GM12865 (cell line): Measurements from ENCODE around the gene OGFOD3.
A peak's percentile ranks its signal among the peaks of the same experiment; 100 is the strongest.

Experiments
- DNase-seq: peaks from one replicate; pipeline ENCODE4 v3.0.0; 2010; ENCODE audit warnings: low read depth
- H3K4me3 ChIP-seq: 2 replicates; pipeline ENCODE4 v1.5.1; 2011; ENCODE audit warnings: mild to moderate bottlenecking, low read depth, low read length, control low read depth
- TF ChIP-seq, protein P1 (sequence below): IDR thresholded peaks from 2 replicates; pipeline ENCODE4 v1.5.1; 2011; ENCODE audit warnings: low read length, control low read depth, low read depth, inconsistent platforms; ENCODE audit not compliant: insufficient read depth; ENCODE audit errors: missing control alignments

The OGFOD3 gene

DNA sequence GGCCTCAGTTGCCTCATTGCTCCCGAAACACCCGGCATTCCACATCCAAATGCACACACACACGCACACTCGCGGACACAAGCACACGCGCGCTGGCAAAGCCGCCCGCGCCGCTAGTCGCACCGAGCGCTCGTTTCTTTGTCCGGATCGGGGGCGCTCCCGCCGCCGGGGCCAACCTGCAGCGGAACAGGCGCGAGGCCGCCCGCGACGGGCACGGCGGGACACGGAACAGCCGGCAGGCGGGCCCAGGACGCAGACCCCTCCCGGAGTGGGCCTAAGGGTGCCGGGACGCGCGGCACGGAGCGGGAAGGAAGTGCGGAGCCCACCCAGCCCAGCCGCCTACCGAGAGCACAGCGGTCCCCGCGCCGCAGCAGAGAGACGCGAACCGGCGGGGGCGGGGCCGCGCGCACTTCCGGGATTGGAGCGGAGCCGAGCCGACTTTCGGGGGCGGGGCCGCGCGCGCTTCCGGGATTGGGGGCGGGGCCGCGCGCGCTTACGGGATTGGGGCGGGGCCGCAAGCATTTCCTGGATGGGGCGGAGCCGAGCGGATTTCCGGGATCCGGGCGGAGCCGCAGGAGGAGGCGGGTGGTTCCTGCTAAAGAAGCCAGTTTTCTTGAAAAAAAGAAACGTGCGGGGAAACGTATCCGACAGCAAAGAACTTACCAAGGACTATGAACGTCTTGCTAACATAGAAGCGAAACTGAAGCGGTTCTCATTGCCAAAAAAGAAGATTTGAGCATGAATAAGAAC, 32.1 kb upstream of the OGFOD3 start, which contains the start of gene CYBC1:
CYBC1 (minus strand) TSS at position 396 of the 750 bp plus-strand sequence. CDS start 1,498 bp downstream, outside the sequence.
- H3K4me3 ChIP-seq = peak within 1 kb of the TSS; percentile 88
- DNase-seq = peak; percentile 97
- TF ChIP-seq, protein P1, sequence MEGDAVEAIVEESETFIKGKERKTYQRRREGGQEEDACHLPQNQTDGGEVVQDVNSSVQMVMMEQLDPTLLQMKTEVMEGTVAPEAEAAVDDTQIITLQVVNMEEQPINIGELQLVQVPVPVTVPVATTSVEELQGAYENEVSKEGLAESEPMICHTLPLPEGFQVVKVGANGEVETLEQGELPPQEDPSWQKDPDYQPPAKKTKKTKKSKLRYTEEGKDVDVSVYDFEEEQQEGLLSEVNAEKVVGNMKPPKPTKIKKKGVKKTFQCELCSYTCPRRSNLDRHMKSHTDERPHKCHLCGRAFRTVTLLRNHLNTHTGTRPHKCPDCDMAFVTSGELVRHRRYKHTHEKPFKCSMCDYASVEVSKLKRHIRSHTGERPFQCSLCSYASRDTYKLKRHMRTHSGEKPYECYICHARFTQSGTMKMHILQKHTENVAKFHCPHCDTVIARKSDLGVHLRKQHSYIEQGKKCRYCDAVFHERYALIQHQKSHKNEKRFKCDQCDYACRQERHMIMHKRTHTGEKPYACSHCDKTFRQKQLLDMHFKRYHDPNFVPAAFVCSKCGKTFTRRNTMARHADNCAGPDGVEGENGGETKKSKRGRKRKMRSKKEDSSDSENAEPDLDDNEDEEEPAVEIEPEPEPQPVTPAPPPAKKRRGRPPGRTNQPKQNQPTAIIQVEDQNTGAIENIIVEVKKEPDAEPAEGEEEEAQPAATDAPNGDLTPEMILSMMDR = no peak

DNA sequence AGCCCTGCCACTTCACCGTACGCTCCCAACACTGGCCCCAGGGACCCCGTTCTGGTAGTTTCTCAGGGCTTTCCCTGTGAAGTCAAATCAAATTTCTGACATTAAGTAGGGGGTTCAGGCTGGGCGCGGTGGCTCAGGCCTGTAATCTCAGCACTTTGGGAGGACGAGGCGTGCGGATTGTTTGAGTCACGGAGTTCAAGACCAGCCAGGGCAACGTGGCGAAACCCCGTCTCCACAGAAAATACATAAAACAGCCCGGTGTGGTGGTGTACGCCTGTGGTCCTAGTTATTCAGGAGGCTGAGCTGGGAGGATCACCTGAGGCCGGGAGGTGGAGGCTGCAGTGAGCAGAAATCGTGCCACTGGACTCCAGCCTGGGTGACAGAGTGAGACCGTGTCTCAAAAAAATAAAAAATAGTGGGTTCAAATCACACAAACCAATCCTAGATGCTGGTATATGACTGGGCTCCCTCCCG, 31.5 kb upstream of the OGFOD3 start:
- no peak for DNase-seq
- peak overlapping the region; percentile 88 for H3K4me3 ChIP-seq
- TF ChIP-seq, protein P1 = no peak

DNA sequence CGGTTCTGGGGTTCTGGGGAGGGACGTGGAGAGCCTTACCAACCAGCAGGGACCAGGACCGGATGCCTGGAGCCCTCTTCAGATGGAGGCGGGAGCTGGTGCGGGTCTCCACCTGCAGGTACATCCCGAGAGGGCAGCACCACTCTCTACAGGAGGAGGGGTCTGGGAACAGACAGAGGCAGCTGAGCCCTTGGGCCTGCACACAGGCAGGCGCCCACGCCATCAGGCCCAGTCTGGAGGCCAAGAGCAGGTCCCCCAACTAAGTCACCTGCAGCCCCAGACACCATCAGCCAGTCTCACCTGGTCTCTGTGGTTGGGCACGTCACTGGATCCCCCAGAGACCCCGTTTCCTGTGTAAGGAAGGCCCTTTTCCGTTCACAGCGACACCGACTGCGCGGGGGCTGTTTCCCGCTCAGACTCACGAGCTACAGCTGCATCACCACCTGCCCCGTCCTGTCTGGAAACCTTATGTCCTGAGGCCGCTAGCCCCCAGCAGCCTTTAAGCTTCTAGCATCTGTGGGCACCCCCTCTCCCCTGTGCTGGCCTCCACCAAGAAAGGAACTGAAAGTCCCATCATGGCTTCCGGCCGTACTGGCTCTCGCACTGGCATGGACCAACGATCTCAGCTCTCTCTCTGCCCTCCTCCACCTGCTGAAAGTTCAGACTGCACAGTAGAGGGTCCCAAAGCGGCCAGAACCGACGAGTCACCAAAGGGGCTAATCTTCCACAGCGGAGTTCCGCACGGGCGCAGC, 30.9 kb upstream of the OGFOD3 start:
- TF ChIP-seq, protein P1 = no peak
- H3K4me3 ChIP-seq = peak overlapping the region; percentile 88
- peak; percentile 93 for DNase-seq

DNA sequence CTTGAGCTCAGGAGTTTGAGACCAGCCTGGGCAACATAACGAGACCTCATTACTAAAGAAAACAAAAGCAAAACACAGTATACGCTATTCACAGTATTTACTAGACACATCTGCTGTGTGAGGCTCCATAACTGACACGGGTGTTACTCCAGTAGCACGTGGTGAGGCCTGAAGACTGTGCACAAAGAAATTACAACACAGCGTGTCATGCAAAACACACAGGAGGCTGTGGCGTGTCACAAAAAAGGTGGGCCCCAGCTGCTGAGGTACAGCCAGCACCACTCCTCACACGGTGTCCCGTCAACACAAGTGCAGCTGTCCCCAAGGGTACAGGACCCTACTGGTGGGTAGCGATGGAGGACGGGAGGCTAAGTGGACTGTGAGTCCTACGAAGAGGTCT, 29.5 kb upstream of the OGFOD3 start:
- H3K4me3 ChIP-seq = peak overlapping the region; percentile 39
- TF ChIP-seq, protein P1 = no peak
- no peak for DNase-seq

DNA sequence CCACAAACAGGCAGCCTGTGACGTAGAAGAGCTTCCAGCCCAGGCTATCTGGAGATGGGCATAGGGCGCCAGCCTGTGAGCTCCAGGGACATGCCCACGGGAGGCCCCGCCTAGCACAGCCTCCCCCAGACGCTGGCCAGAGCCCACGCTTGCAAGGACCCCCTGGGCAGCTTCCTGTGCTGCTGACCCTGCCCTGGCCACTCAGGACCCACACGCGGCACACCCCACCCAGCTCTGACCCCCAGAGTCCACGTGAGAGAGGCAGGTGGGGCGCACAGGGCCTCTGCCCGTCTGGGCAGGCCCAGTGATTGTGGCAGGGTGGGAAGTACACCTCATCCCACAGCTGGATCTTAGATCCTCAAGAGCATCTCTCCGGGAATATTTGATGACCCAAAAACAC, 28.3 kb upstream of the OGFOD3 start:
- no peak overlapping the region for H3K4me3 ChIP-seq
- TF ChIP-seq, protein P1 = no peak
- no peak for DNase-seq

DNA sequence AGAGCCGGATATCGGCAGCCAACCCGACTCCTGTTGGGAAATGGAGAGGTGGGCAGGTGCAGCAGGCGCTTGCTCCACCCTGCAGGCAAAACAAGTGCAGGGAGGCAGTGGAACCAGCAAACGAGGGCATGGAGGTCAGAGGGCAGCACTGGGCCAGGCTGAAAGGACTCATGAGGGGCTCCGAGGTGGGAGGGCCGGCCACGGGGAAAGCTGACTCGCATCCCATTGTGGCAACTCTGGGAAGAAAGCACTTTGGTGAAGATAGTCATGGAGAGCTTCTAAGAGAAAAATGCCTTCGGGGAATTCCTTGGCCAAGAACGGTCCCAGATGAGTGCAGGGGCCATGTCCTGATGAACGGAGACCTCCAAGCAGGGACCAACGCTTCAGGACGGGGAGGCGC, 27.7 kb upstream of the OGFOD3 start:
- DNase-seq = no peak
- TF ChIP-seq, protein P1 = no peak
- H3K4me3 ChIP-seq = no peak overlapping the region
